ENCODE data around the gene TFR2.
"Not testable (repeated sequence)": the region's sequence is repeated elsewhere in the genome, so short reads cannot be mapped to it uniquely, and the experiment has no call there.

Gene TFR2

GRCh38 chr7:100677308-100678267 lies 36.2 kb upstream of the TFR2 start:
- DNase-seq: no peak

- DNase-seq: no peak
These were observed 35.4 kb upstream of the TFR2 start for GRCh38 chr7:100676501-100677306.

- DNase-seq: peak; percentile 92
These were observed 34.4 kb upstream of the TFR2 start for GRCh38 chr7:100675581-100676350.

- no peak for DNase-seq
These were observed 33.7 kb upstream of the TFR2 start for GRCh38 chr7:100675105-100675451.

GRCh38 chr7:100674411-100675104 lies 33.2 kb upstream of the TFR2 start:
- no peak for DNase-seq

- peak; percentile 37 for DNase-seq
These were observed 32.6 kb upstream of the TFR2 start for GRCh38 chr7:100673942-100674410.

- DNase-seq: peak; percentile 100
These were observed 32.1 kb upstream of the TFR2 start, which contains the start of gene GNB2 for GRCh38 chr7:100673302-100673941. GNB2 (plus strand) TSS chr7:100673740; CDS start chr7:100676266, 2,526 bp downstream.

GRCh38 chr7:100671353-100672327 lies 30.3 kb upstream of the TFR2 start:
- no peak for DNase-seq

GRCh38 chr7:100670074-100670473 lies 28.7 kb upstream of the TFR2 start:
- DNase-seq: no peak

GRCh38 chr7:100669106-100669505 lies 27.8 kb upstream of the TFR2 start:
- not testable (repeated sequence) for DNase-seq

GRCh38 chr7:100668069-100668449 lies 26.7 kb upstream of the TFR2 start:
- no peak for DNase-seq

- no peak for DNase-seq
These were observed 26.1 kb upstream of the TFR2 start for GRCh38 chr7:100667331-100668068.

- no peak for DNase-seq
These were observed 23.9 kb upstream of the TFR2 start for GRCh38 chr7:100665168-100665726.

GRCh38 chr7:100662194-100662776 lies 20.9 kb upstream of the TFR2 start:
- DNase-seq: not testable (repeated sequence)

GRCh38 chr7:100655908-100656674 lies 14.7 kb upstream of the TFR2 start, which contains the start of gene ACTL6B:
ACTL6B (minus strand) TSS chr7:100656448; CDS start chr7:100656354, 94 bp downstream.
- peak; percentile 55 for DNase-seq

GRCh38 chr7:100654908-100655831 lies 13.8 kb upstream of the TFR2 start:
- no peak for DNase-seq
